IMR-90 (cell line): ENCODE measurements around the gene SGO2. TPM values are rescaled to one million over a fixed set of nuclear protein-coding genes. Genes with fewer than 3 reads are reported as not detected.

Experiments
- ATAC-seq: fragments of 200-7000 bp; cut with Tn5 transposase; 2 replicates; pipeline ENCODE4 v1.9.1; 2020; ENCODE audit warnings: low read depth, mild to moderate bottlenecking, moderate library complexity
- BruUV-seq: library from RNA; stranded (reverse); fragments of 400-500 nt; replicated peaks from 2 replicates; lab custom pipeline; 2021; lab: Mats Ljungman, UMichigan
- CTCF ChIA-PET: fragments of 300-600 bp; formaldehyde crosslinking; extraction: SDS; loops from one replicate; lab custom pipeline; 2021; ENCODE audit warnings: antibody characterized with exemption; lab: Yijun Ruan, JAX
- POLR2A ChIA-PET: fragments of 300-600 bp; sonication (Branson Sonifier 250); formaldehyde crosslinking; loops from one replicate; lab custom pipeline; 2022; ENCODE audit warnings: antibody characterized with exemption; ENCODE audit not compliant: unreplicated experiment; lab: Charles Lee
- DNase-seq: peaks from one replicate; pipeline ENCODE4 v3.0.0; 2013
- H2AFZ ChIP-seq: replicated peaks from 2 replicates; pipeline ENCODE3; 2013; ENCODE audit warnings: low read length, mild to moderate bottlenecking; ENCODE audit not compliant: poor library complexity
- H2AK5ac ChIP-seq: 2 replicates; pipeline ENCODE4 v1.6.1; 2013; ENCODE audit warnings: low read depth, low read length, inconsistent platforms
- H2AK9ac ChIP-seq: replicated peaks from 2 replicates; pipeline ENCODE3; 2013; ENCODE audit warnings: mild to moderate bottlenecking, low read depth, low read length, moderate library complexity; ENCODE audit not compliant: poor library complexity
- H2BK120ac ChIP-seq: 2 replicates; pipeline ENCODE4 v1.6.1; 2013; ENCODE audit warnings: low read depth, low read length, inconsistent platforms
- H2BK15ac ChIP-seq: 3 replicates; pipeline ENCODE4 v1.6.1; 2013; ENCODE audit warnings: low read depth, low read length, inconsistent platforms
- H2BK20ac ChIP-seq: 2 replicates; pipeline ENCODE4 v1.6.1; 2013; ENCODE audit warnings: low read depth, mild to moderate bottlenecking, inconsistent platforms, low read length, moderate library complexity
- H2BK5ac ChIP-seq: 2 replicates; pipeline ENCODE4 v1.6.1; 2013; ENCODE audit warnings: mild to moderate bottlenecking, low read depth, low read length, inconsistent platforms; ENCODE audit not compliant: poor library complexity, severe bottlenecking
- H3K14ac ChIP-seq: replicated peaks from 2 replicates; pipeline ENCODE4 v1.6.1; 2013; ENCODE audit warnings: low read depth, low read length, inconsistent platforms
- H3K18ac ChIP-seq: 2 replicates; pipeline ENCODE4 v1.6.1; 2013; ENCODE audit warnings: low read depth, low read length, control low read depth
- H3K23ac ChIP-seq: 2 replicates; pipeline ENCODE4 v1.6.1; 2013; ENCODE audit warnings: low read depth, low read length, inconsistent platforms
- H3K27ac ChIP-seq: 2 replicates; pipeline ENCODE4 v1.5.1; 2013; ENCODE audit warnings: mild to moderate bottlenecking, control low read depth, low read length; ENCODE audit not compliant: insufficient read depth
- H3K27me3 ChIP-seq: 2 replicates; pipeline ENCODE4 v1.6.1; 2013; ENCODE audit warnings: low read length; ENCODE audit not compliant: control insufficient read depth, insufficient read depth
- H3K36me3 ChIP-seq: 2 replicates; pipeline ENCODE4 v1.6.1; 2013; ENCODE audit warnings: low read length, mixed read lengths; ENCODE audit not compliant: control insufficient read depth, insufficient read depth
- H3K4ac ChIP-seq: 2 replicates; pipeline ENCODE4 v1.6.1; 2013; ENCODE audit warnings: low read depth, low read length, inconsistent platforms
- H3K4me1 ChIP-seq: 2 replicates; pipeline ENCODE4 v1.6.1; 2013; ENCODE audit warnings: low read length, mixed read lengths; ENCODE audit not compliant: control insufficient read depth, insufficient read depth
- H3K4me2 ChIP-seq: 2 replicates; pipeline ENCODE4 v1.6.1; 2013; ENCODE audit warnings: low read depth, mild to moderate bottlenecking, control low read depth, low read length, moderate library complexity
- H3K4me3 ChIP-seq: 2 replicates; pipeline ENCODE4 v1.5.1; 2013; ENCODE audit warnings: low read depth, mild to moderate bottlenecking, control low read depth, low read length, moderate library complexity; ENCODE audit not compliant: insufficient read depth
- H3K56ac ChIP-seq: 2 replicates; pipeline ENCODE4 v1.6.1; 2013; ENCODE audit warnings: low read length, inconsistent platforms; ENCODE audit not compliant: insufficient read depth; ENCODE audit errors: extremely low read depth
- H3K79me1 ChIP-seq, 2 experiments: 2 replicates each; pipeline ENCODE4 v1.6.1; 2013; ENCODE audit warnings: low read length in 2 of 2, inconsistent platforms in 1 of 2, low read depth in 1 of 2
- H3K9ac ChIP-seq: 2 replicates; pipeline ENCODE4 v1.6.1; 2013; ENCODE audit warnings: low read depth, low read length, control low read depth
- H3K9me1 ChIP-seq: 2 replicates; pipeline ENCODE4 v1.6.1; 2013; ENCODE audit warnings: low read length, inconsistent platforms; ENCODE audit not compliant: insufficient read depth
- H3K9me3 ChIP-seq: 2 replicates; pipeline ENCODE4 v1.6.1; 2013; ENCODE audit warnings: low read length; ENCODE audit not compliant: control insufficient read depth, insufficient read depth
- H4K20me1 ChIP-seq: 2 replicates; pipeline ENCODE4 v1.6.1; 2013; ENCODE audit warnings: low read length, inconsistent platforms; ENCODE audit not compliant: insufficient read depth
- H4K5ac ChIP-seq: 2 replicates; pipeline ENCODE4 v1.6.1; 2013; ENCODE audit warnings: mild to moderate bottlenecking, low read depth, low read length, control low read depth
- H4K8ac ChIP-seq, 2 experiments: 2 replicates each; pipeline ENCODE4 v1.6.1; 2013; ENCODE audit warnings: low read depth in 2 of 2, low read length in 2 of 2, control low read depth in 1 of 2, inconsistent platforms in 1 of 2
- H4K91ac ChIP-seq: 2 replicates; pipeline ENCODE4 v1.6.1; 2013; ENCODE audit warnings: low read depth, low read length, inconsistent platforms; ENCODE audit not compliant: insufficient read depth
- BHLHE40 ChIP-seq: fragments of 150-350 bp; IDR thresholded peaks from 2 replicates; pipeline ENCODE4 v1.6.1; 2016; ENCODE audit warnings: mild to moderate bottlenecking, low read depth, low read length
- CHD1 ChIP-seq: IDR thresholded peaks from 2 replicates; pipeline ENCODE4 v1.6.1; 2012; ENCODE audit warnings: low read depth, low read length, improper control_type of control experiment
- MXI1 ChIP-seq: IDR thresholded peaks from 2 replicates; pipeline ENCODE4 v1.6.1; 2012; ENCODE audit warnings: low read depth, mild to moderate bottlenecking, low read length, moderate library complexity, borderline replicate concordance
- RAD21 ChIP-seq: IDR thresholded peaks from 2 replicates; pipeline ENCODE4 v1.6.1; 2012; ENCODE audit warnings: low read length, improper control_type of control experiment
- RCOR1 ChIP-seq: IDR thresholded peaks from 2 replicates; pipeline ENCODE4 v1.6.1; 2012; ENCODE audit warnings: mild to moderate bottlenecking, low read length, improper control_type of control experiment; ENCODE audit not compliant: insufficient replicate concordance
- RFX5 ChIP-seq: IDR thresholded peaks from 2 replicates; pipeline ENCODE4 v1.8.0; 2012; ENCODE audit warnings: low read depth, mild to moderate bottlenecking, low read length, moderate library complexity
- SMC3 ChIP-seq: fragments of 150-350 bp; IDR thresholded peaks from 2 replicates; pipeline ENCODE4 v1.6.1; 2016; ENCODE audit warnings: low read depth, mild to moderate bottlenecking, antibody characterized with exemption, low read length, moderate library complexity
- WGBS, 2 experiments: methylation state at CpG; one replicate each; pipeline versions ENCODE4 v1.1.5 to v1.1.7; 2013; ENCODE audit warnings: missing lambda C conversion rate in 2 of 2; ENCODE audit not compliant: insufficient read length in 1 of 2; ENCODE audit errors: extremely low coverage in 2 of 2; 5-methylcytosine and 5-hydroxymethylcytosine counted together
- dilution Hi-C: fragments of 300-500 bp; cut with HindIII; formaldehyde crosslinking; loops from one replicate; pipeline ENCODE4 v1.14.3; 2018; ENCODE audit warnings: low sequenced_read_pairs; ENCODE audit not compliant: unreplicated experiment
- in situ Hi-C: fragments of 300-500 bp; cut with MboI; formaldehyde crosslinking; loops from 3 replicates; pipeline ENCODE4 v1.14.3; 2019; ENCODE audit warnings: low sequenced_read_pairs, inconsistent platforms, mixed read lengths
- intact Hi-C: fragments of 100-400 bp; cut with micrococcal nuclease; formaldehyde crosslinking; loops from 2 replicates; pipeline ENCODE4 v1.10.0; 2022
- polyA plus RNA-seq, 3 experiments: library from polyadenylated mRNA; depleted of rRNA; stranded (reverse); fragments of >200 nt; gene quantifications; 2 replicates each; pipeline ENCODE4 v1.2.3, GENCODE V29; 2012; ENCODE audit warnings: low replicate concordance in 1 of 3
- total RNA-seq: library from RNA; depleted of rRNA; stranded (reverse); fragments of >200 nt; gene quantifications from 2 replicates; pipeline ENCODE4 v1.2.3, GENCODE V29; 2012
- TF ChIP-seq, protein P1 (sequence below): fragments of 150-350 bp; IDR thresholded peaks from 2 replicates; pipeline ENCODE4 v1.6.1; 2016; ENCODE audit warnings: low read depth, mild to moderate bottlenecking, low read length, moderate library complexity, borderline replicate concordance
- TF ChIP-seq, protein P2 (sequence below): fragments of 150-350 bp; IDR thresholded peaks from 2 replicates; pipeline ENCODE4 v1.6.1; 2017; ENCODE audit warnings: mild to moderate bottlenecking, antibody characterized with exemption, low read length, low read depth

The SGO2 gene
- total and polyA plus RNA-seq, 2 of the 4 experiments (the other 2 are of a cell fraction) = 5.4 to 6.3 TPM

GRCh38 chr2:200585730-200586643 is 60.0 kb downstream of the SGO2 start, which contains the start of gene AOX1:
Gene AOX1 (plus strand): TSS chr2:200586014. CDS start chr2:200586109, 95 bp downstream.
- DNase-seq (peak; percentile 45), ATAC-seq (peak; percentile 85)
- H2AK5ac ChIP-seq = no peak within 1 kb of the TSS
- ChIA-PET CTCF (interaction anchor here (0.6 to 1.0 kb wide), 2 partner anchors 18 to 51 kb away, joined by 3 read pairs; no protein-coding TSS in a partner anchor), POLR2A (no interaction called here)
- H3K4me2 ChIP-seq = peak within 1 kb of the TSS; percentile 94
- H2BK20ac ChIP-seq = peak within 1 kb of the TSS; percentile 49; the same call in 1 of the 2 replicates
- no TSS peak for BruUV-seq
- dilution Hi-C loops (no loop called here), intact Hi-C loops (no loop called here), in situ Hi-C loops (no loop called here)
- H3K4me3 ChIP-seq = peak within 1 kb of the TSS; percentile 44
- H2BK15ac ChIP-seq = no peak within 1 kb of the TSS
- H4K91ac ChIP-seq = no peak within 1 kb of the TSS
- no peaks in the 10 kb centered on the region for H3K36me3 ChIP-seq
- H2AK9ac ChIP-seq = peak within 1 kb of the TSS; percentile 83
- H3K14ac ChIP-seq = peak within 1 kb of the TSS; percentile 47
- TF ChIP-seq RCOR1 (no peak), RAD21 (no peak), BHLHE40 (peak; percentile 62), MXI1 (peak; percentile 32; the same call in 1 of the 2 replicates), RFX5 (no peak), CHD1 (no peak), SMC3 (no peak)
- TF ChIP-seq, protein P1, sequence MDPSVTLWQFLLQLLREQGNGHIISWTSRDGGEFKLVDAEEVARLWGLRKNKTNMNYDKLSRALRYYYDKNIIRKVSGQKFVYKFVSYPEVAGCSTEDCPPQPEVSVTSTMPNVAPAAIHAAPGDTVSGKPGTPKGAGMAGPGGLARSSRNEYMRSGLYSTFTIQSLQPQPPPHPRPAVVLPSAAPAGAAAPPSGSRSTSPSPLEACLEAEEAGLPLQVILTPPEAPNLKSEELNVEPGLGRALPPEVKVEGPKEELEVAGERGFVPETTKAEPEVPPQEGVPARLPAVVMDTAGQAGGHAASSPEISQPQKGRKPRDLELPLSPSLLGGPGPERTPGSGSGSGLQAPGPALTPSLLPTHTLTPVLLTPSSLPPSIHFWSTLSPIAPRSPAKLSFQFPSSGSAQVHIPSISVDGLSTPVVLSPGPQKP = no peak
- TF ChIP-seq, protein P2, sequence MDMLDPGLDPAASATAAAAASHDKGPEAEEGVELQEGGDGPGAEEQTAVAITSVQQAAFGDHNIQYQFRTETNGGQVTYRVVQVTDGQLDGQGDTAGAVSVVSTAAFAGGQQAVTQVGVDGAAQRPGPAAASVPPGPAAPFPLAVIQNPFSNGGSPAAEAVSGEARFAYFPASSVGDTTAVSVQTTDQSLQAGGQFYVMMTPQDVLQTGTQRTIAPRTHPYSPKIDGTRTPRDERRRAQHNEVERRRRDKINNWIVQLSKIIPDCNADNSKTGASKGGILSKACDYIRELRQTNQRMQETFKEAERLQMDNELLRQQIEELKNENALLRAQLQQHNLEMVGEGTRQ = peak; percentile 13; the same call in 1 of the 2 replicates
- H4K5ac ChIP-seq = no peak within 1 kb of the TSS
- no peak within 1 kb of the TSS for H2BK5ac ChIP-seq
- no peak within 1 kb of the TSS for H3K56ac ChIP-seq
- peak within 1 kb of the TSS; percentile 46 for H2BK120ac ChIP-seq
- 0 out of 2 replicates have a peak within 1 kb of the TSS, but pooled peaks have one; percentile 2 for H3K9ac ChIP-seq
- no peaks in the 10 kb centered on the region for H3K9me3 ChIP-seq
- peak within 1 kb of the TSS; percentile 35; the same call in 1 of the 2 replicates for H3K4ac ChIP-seq
- H4K20me1 ChIP-seq = no peaks in the 10 kb centered on the region
- peak within 1 kb of the TSS in 1 of 2 experiments; percentile 22; a peak in 1 of 4 replicates for H4K8ac ChIP-seq
- no peak within 1 kb of the TSS for H3K18ac ChIP-seq
- no peaks in the 10 kb centered on the region; the same call in 1 of the 2 replicates for H3K27me3 ChIP-seq
- no peaks in the 10 kb centered on the region for H3K79me1 ChIP-seq
- H3K4me1 ChIP-seq = no peaks in the 10 kb centered on the region
- H3K23ac ChIP-seq = peak within 1 kb of the TSS; percentile 73; the same call in 1 of the 2 replicates
- peaks cover 3% of the 10 kb centered on the region; the same call in 1 of the 2 replicates for H3K9me1 ChIP-seq
- H2AFZ ChIP-seq = peak within 1 kb of the TSS; percentile 89
- 6% methylated on average over 41 of the region's 62 CpGs; no CpG with 5 or more reads in 1 of the 2 experiments for WGBS, 2 experiments
- H3K27ac ChIP-seq = no peak within 1 kb of the TSS
